ENCODE results near the gene CCDC6. TPM values are rescaled to one million over a fixed set of nuclear protein-coding genes. Genes with fewer than 3 reads are reported as not detected.
A peak's percentile ranks its signal among the peaks of the same experiment; 100 is the strongest.

The CCDC6 gene
- total RNA-seq, 6 donors from 2014 or later = 42.5 to 118 (median 51.5) TPM

DNA sequence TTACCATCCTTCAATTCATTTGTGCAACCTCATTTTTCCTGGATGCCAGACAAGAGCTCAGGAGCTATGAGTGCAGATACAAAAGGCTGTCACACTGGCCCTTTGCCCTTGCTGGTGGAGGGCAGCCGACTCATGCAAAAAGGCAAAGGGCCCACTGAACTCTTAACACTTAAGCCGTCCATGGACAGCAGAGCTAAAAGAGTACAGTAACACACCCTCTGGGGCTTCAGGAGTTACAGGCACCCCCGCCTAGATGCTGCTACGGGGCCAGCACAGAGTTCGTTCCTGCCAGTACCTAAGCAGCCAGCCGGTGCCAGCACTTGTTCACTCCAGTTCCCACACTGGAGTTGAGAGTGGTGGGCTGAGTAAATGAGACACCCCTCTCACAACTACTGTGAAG is 83.2 kb downstream of the CCDC6 start:
- no peak overlapping the region for H3K27ac ChIP-seq
- no peak overlapping the region for H3K4me3 ChIP-seq
- H3K36me3 ChIP-seq = peaks cover 0 to 10% (median 0%) of the 10 kb centered on the region in 4 donors
- 95 to 97% methylated on average over 6 of the region's 6 CpGs for WGBS, 2 donors
- ATAC-seq (ENCODE audit: low FRiP score in 2 of 2) (no peak), DNase-seq (no peak)
- H3K9me3 ChIP-seq = no peaks in the 10 kb centered on the region
- peaks cover 0 to 4% (median 2%) of the 10 kb centered on the region in 4 donors for H3K4me1 ChIP-seq
- TF ChIP-seq EP300 (IDR thresholded peaks at IDR 0.05) = no peak
- TF ChIP-seq POLR2AphosphoS5 (IDR thresholded peaks at IDR 0.05) = no peak
- TF ChIP-seq, protein P1, sequence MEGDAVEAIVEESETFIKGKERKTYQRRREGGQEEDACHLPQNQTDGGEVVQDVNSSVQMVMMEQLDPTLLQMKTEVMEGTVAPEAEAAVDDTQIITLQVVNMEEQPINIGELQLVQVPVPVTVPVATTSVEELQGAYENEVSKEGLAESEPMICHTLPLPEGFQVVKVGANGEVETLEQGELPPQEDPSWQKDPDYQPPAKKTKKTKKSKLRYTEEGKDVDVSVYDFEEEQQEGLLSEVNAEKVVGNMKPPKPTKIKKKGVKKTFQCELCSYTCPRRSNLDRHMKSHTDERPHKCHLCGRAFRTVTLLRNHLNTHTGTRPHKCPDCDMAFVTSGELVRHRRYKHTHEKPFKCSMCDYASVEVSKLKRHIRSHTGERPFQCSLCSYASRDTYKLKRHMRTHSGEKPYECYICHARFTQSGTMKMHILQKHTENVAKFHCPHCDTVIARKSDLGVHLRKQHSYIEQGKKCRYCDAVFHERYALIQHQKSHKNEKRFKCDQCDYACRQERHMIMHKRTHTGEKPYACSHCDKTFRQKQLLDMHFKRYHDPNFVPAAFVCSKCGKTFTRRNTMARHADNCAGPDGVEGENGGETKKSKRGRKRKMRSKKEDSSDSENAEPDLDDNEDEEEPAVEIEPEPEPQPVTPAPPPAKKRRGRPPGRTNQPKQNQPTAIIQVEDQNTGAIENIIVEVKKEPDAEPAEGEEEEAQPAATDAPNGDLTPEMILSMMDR (IDR thresholded peaks at IDR 0.05) = no peak
- no peak for TF ChIP-seq POLR2A (IDR thresholded peaks at IDR 0.05)
- H3K27me3 ChIP-seq = no peaks in the 10 kb centered on the region

DNA sequence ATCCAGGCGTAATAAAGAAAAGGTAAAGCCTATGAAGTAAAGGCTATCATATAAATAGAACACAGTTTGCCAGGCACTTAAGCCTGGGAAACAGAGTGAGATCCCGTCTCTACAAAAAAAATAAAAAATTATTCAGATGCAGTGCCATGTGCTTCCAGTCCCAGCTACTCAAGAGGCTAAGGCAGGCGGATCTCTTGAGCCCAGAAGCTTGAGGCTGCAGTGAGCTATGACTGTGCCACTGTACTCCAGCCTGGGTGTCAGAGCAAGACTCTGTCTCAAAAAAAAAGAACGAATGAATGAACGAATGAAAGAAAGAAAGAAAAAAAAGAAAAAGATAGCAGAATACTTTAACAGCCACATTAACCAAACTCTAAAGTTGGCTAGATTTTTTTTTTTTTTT is 85.9 kb downstream of the CCDC6 start:
- H3K27me3 ChIP-seq = no peaks in the 10 kb centered on the region
- no peak overlapping the region for H3K27ac ChIP-seq
- ATAC-seq (ENCODE audit: low FRiP score in 2 of 2) (no peak), DNase-seq (no peak)
- WGBS, 2 donors = 86 to 88% methylated on average over 5 of the region's 5 CpGs
- peaks cover 0 to 4% (median 0%) of the 10 kb centered on the region in 4 donors for H3K4me1 ChIP-seq
- no peaks in the 10 kb centered on the region for H3K9me3 ChIP-seq
- peaks cover 0 to 4% (median 0%) of the 10 kb centered on the region in 4 donors for H3K36me3 ChIP-seq
- no peak for TF ChIP-seq EP300 (IDR thresholded peaks at IDR 0.05)
- TF ChIP-seq POLR2AphosphoS5 (IDR thresholded peaks at IDR 0.05) = no peak
- TF ChIP-seq POLR2A (IDR thresholded peaks at IDR 0.05) = no peak
- TF ChIP-seq, protein P1 (IDR thresholded peaks at IDR 0.05) = no peak
- no peak overlapping the region for H3K4me3 ChIP-seq

- Histone ChIP-seq H3K27me3 (no peaks in the 10 kb centered on the region), H3K9me3 (no peaks in the 10 kb centered on the region), H3K4me3 (no peak overlapping the region), H3K36me3 (peaks cover 0 to 4% (median 0%) of the 10 kb centered on the region in 4 donors), H3K4me1 (peaks cover 0 to 4% (median 0%) of the 10 kb centered on the region in 4 donors), H3K27ac (no peak overlapping the region)
- WGBS, 2 donors = 83 to 95% methylated on average over 2 of the region's 2 CpGs
- TF ChIP-seq, protein P1 (IDR thresholded peaks at IDR 0.05) = no peak
- TF ChIP-seq POLR2A (IDR thresholded peaks at IDR 0.05) (no peak), POLR2AphosphoS5 (IDR thresholded peaks at IDR 0.05) (no peak), EP300 (IDR thresholded peaks at IDR 0.05) (no peak)
- ATAC-seq (ENCODE audit: low FRiP score in 2 of 2) (no peak), DNase-seq (no peak)
Observed at GRCh38 chr10:59819683-59820082, 86.7 kb downstream of the CCDC6 start.

- TF ChIP-seq, protein P1 (IDR thresholded peaks at IDR 0.05) = no peak
- no peak for TF ChIP-seq POLR2A (IDR thresholded peaks at IDR 0.05)
- no peak for TF ChIP-seq POLR2AphosphoS5 (IDR thresholded peaks at IDR 0.05)
- no peak for TF ChIP-seq EP300 (IDR thresholded peaks at IDR 0.05)
- H3K27ac ChIP-seq = no peak overlapping the region
Observed at GRCh38 chr10:59819265-59819664, 87.1 kb downstream of the CCDC6 start.

GRCh38 chr10:59817773-59818172 is 88.6 kb downstream of the CCDC6 start:
- Histone ChIP-seq H3K27ac (no peak overlapping the region), H3K4me3 (no peak overlapping the region), H3K27me3 (no peaks in the 10 kb centered on the region), H3K9me3 (no peaks in the 10 kb centered on the region), H3K4me1 (peaks cover 0 to 4% (median 2%) of the 10 kb centered on the region in 4 donors), H3K36me3 (peaks cover 0 to 15% (median 0%) of the 10 kb centered on the region in 4 donors)
- 67 to 86% methylated on average over 6 of the region's 6 CpGs for WGBS, 2 donors
- TF ChIP-seq EP300 (IDR thresholded peaks at IDR 0.05) (no peak), POLR2AphosphoS5 (IDR thresholded peaks at IDR 0.05) (no peak), POLR2A (IDR thresholded peaks at IDR 0.05) (no peak)
- TF ChIP-seq, protein P1 (IDR thresholded peaks at IDR 0.05) = no peak
- ATAC-seq (ENCODE audit: low FRiP score in 2 of 2) (peak in 1 of 2 donors; percentile 60), DNase-seq (peak in 1 of 2 donors; percentile 40)

More at GRCh38 chr10:59819265-59819664, 87.1 kb downstream of the CCDC6 start:
- Histone ChIP-seq H3K4me1 (peaks cover 0 to 4% (median 0%) of the 10 kb centered on the region in 4 donors), H3K27me3 (no peaks in the 10 kb centered on the region), H3K4me3 (no peak overlapping the region), H3K9me3 (no peaks in the 10 kb centered on the region), H3K36me3 (peaks cover 0 to 5% (median 0%) of the 10 kb centered on the region in 4 donors)
- no peak for DNase-seq
- 86 to 96% methylated on average over 1 of the region's 1 CpG for WGBS, 2 donors
- no peak for ATAC-seq (ENCODE audit: low FRiP score in 2 of 2)
